ENCODE measurements around the gene SLC38A7. TPM values are rescaled to one million over a fixed set of nuclear protein-coding genes. Genes with fewer than 3 reads are reported as not detected.
A peak's percentile ranks its signal among the peaks of the same experiment; 100 is the strongest.

SLC38A7 gene
- total RNA-seq (2014; rRNA removed; shearing (Covaris generic)), result 22.9 and 27.8 TPM in 2 replicates
- 13.6 and 13.9 TPM in 2 replicates for polyA plus RNA-seq (2016; fragmentation: Nextera tagmentation; extraction: Ambion mirVana)
- long read RNA-seq, full-length matches to known transcripts, result 8 of 13 reads
- long read RNA-seq, partial matches to known transcripts, result 1 of 13 reads
- long read RNA-seq, other reads (novel, unspliced or antisense), result 4 of 13 reads

- TF ChIP-seq ETS1 (IDR thresholded peaks at IDR 0.05), result peak; percentile 94
- TF ChIP-seq POLR2AphosphoS5 (IDR thresholded peaks at IDR 0.05; ENCODE audit: low read depth), result peak; percentile 65
- TF ChIP-seq EZH2 (IDR thresholded peaks at IDR 0.05; ENCODE audit: low read depth, unreplicated experiment), result no peak
- TF ChIP-seq CREB1 (CRISPR knock-in tag; IDR thresholded peaks at IDR 0.05; ENCODE audit: low read depth), result peak; percentile 74
- H3K4me1 Mint-ChIP-seq, result peaks cover 8% of the 10 kb centered on the region; the same call in 2 of the 3 replicates
- Histone ChIP-seq H3K4me1 (ENCODE audit: insufficient read depth) (peaks cover 9% of the 10 kb centered on the region), H3K4me2 (peak within 1 kb of the TSS; percentile 97), H2AFZ (peak within 1 kb of the TSS; percentile 100), H3F3A (replicated peaks; ENCODE audit: low read depth) (no peaks in the 10 kb centered on the region), H4K20me1 (replicated peaks; ENCODE audit: insufficient read depth) (no peaks in the 10 kb centered on the region), H3K9me2 (ENCODE audit: insufficient read depth) (no peaks in the 10 kb centered on the region), H3K79me2 (replicated peaks; ENCODE audit: insufficient read depth) (peaks cover 12% of the 10 kb centered on the region), H3K36me3 (ENCODE audit: insufficient read depth) (no peaks in the 10 kb centered on the region), H3K27ac (ENCODE audit: low read depth) (no peak within 1 kb of the TSS), H3K4me3 (peak within 1 kb of the TSS; percentile 96), H3K27me3 (ENCODE audit: insufficient read depth) (no peaks in the 10 kb centered on the region)
- ATAC-seq (peak; percentile 97), DNase-seq (ENCODE audit: low spot score) (peak; percentile 95)
- peaks cover under 1% of the 10 kb centered on the region; the same call in 2 of the 3 replicates for H3K36me3 Mint-ChIP-seq (ENCODE audit: low read depth)
- H3K27me3 Mint-ChIP-seq (ENCODE audit: insufficient read depth, low read depth, poor library complexity), result peaks cover 8% of the 10 kb centered on the region
- H3K4me3 Mint-ChIP-seq, result peak within 1 kb of the TSS; percentile 96
- peak within 1 kb of the TSS; percentile 93 for H3K27ac Mint-ChIP-seq
- H3K9me3 Mint-ChIP-seq, result no peaks in the 10 kb centered on the region; the same call in 2 of the 3 replicates
These were observed at the start of gene SLC38A7 for GRCh38 chr16:58684354-58685083. Gene SLC38A7, minus strand, starts transcription at chr16:58684770. Its CDS starts 4,644 bp downstream, at chr16:58680126.

GRCh38 chr16:58733671-58734458 lies 49.3 kb upstream of the SLC38A7 start, which contains the start of gene GOT2:
Gene GOT2, minus strand, starts transcription at chr16:58734316. Its CDS starts 88 bp downstream, at chr16:58734228.
- peak; percentile 89 for DNase-seq (ENCODE audit: low spot score)
- Histone ChIP-seq H3K27me3 (ENCODE audit: insufficient read depth) (no peaks in the 10 kb centered on the region), H3K4me3 (peak within 1 kb of the TSS; percentile 92), H3K27ac (ENCODE audit: low read depth) (peak within 1 kb of the TSS; percentile 82), H3K4me2 (peak within 1 kb of the TSS; percentile 98), H4K20me1 (replicated peaks; ENCODE audit: insufficient read depth) (peaks cover 9% of the 10 kb centered on the region), H2AFZ (peak within 1 kb of the TSS; percentile 90), H3K79me2 (replicated peaks; ENCODE audit: insufficient read depth) (peaks cover 50% of the 10 kb centered on the region), H3K4me1 (ENCODE audit: insufficient read depth) (peaks cover 13% of the 10 kb centered on the region; the same call in 1 of the 2 replicates), H3F3A (replicated peaks; ENCODE audit: low read depth) (no peaks in the 10 kb centered on the region), H3K36me3 (ENCODE audit: insufficient read depth) (no peaks in the 10 kb centered on the region), H3K9me2 (ENCODE audit: insufficient read depth) (no peaks in the 10 kb centered on the region)
- ATAC-seq, result peak; percentile 96
- Mint-ChIP-seq H3K4me1 (peaks cover 18% of the 10 kb centered on the region), H3K27me3 (ENCODE audit: insufficient read depth, low read depth, poor library complexity) (peaks cover 6% of the 10 kb centered on the region), H3K9me3 (no peaks in the 10 kb centered on the region), H3K4me3 (peak within 1 kb of the TSS; percentile 100), H3K36me3 (ENCODE audit: low read depth) (peaks cover 22% of the 10 kb centered on the region), H3K27ac (peak within 1 kb of the TSS; percentile 99)
- peak; percentile 90 for TF ChIP-seq POLR2AphosphoS5 (IDR thresholded peaks at IDR 0.05; ENCODE audit: low read depth)
- TF ChIP-seq STAT1 (IDR thresholded peaks at IDR 0.05; ENCODE audit: unreplicated experiment), result no peak
- peak; percentile 82 for TF ChIP-seq CREB1 (CRISPR knock-in tag; IDR thresholded peaks at IDR 0.05; ENCODE audit: low read depth)
- TF ChIP-seq JUNB (IDR thresholded peaks at IDR 0.05; ENCODE audit: unreplicated experiment), result no peak
- TF ChIP-seq ETS1 (IDR thresholded peaks at IDR 0.05), result peak; percentile 66
- peak; percentile 37 for TF ChIP-seq REST (IDR thresholded peaks at IDR 0.05; ENCODE audit: unreplicated experiment)
- peak; percentile 77 to 93 for TF ChIP-seq CTCF (conservative IDR thresholded peaks at IDR 0.05; ENCODE audit: low read depth in 2 of 2)
